CD4-positive, alpha-beta T cell treated with Interleukin-6 at 100 ng/mL for 8 hours (primary cell): ENCODE data around the gene KLF7.
A peak's percentile ranks its signal among the peaks of the same experiment; 100 is the strongest.

ENCODE experiments used
- DNase-seq: peaks from one replicate; pipeline ENCODE4 v3.0.0-alpha.2; 2020; ENCODE audit warnings: mixed read lengths, low spot score

Gene KLF7

GRCh38 chr2:207148020-207148419 is 17.7 kb downstream of the KLF7 start:
- DNase-seq: no peak

- no peak for DNase-seq
These were observed 21.5 kb downstream of the KLF7 start for GRCh38 chr2:207144173-207144785.

GRCh38 chr2:207143215-207144172 is 22.3 kb downstream of the KLF7 start:
- peak; percentile 66 for DNase-seq

- peak; percentile 21 for DNase-seq
These were observed 23.3 kb downstream of the KLF7 start for GRCh38 chr2:207142461-207142860.

GRCh38 chr2:207141386-207141785 is 24.4 kb downstream of the KLF7 start:
- DNase-seq: no peak

GRCh38 chr2:207140265-207140664 is 25.5 kb downstream of the KLF7 start:
- no peak for DNase-seq

GRCh38 chr2:207139552-207139951 is 26.2 kb downstream of the KLF7 start:
- no peak for DNase-seq

GRCh38 chr2:207138627-207139297 is 27.0 kb downstream of the KLF7 start:
- no peak for DNase-seq

GRCh38 chr2:207137596-207138337 is 28.0 kb downstream of the KLF7 start:
- DNase-seq: no peak

- DNase-seq: no peak
These were observed 28.9 kb downstream of the KLF7 start for GRCh38 chr2:207136874-207137273.

GRCh38 chr2:207135801-207136457 is 29.8 kb downstream of the KLF7 start:
- DNase-seq: no peak

- DNase-seq: no peak
These were observed 30.4 kb downstream of the KLF7 start for GRCh38 chr2:207135340-207135739.

- no peak for DNase-seq
These were observed 31.8 kb downstream of the KLF7 start for GRCh38 chr2:207133820-207134519.

- DNase-seq: no peak
These were observed 32.3 kb downstream of the KLF7 start for GRCh38 chr2:207133458-207133819.

- DNase-seq: no peak
These were observed 33.7 kb downstream of the KLF7 start for GRCh38 chr2:207132019-207132418.

- no peak for DNase-seq
These were observed 34.2 kb downstream of the KLF7 start for GRCh38 chr2:207131594-207131993.

GRCh38 chr2:207130958-207131521 is 34.7 kb downstream of the KLF7 start:
- DNase-seq: no peak

- DNase-seq: no peak
These were observed 35.9 kb downstream of the KLF7 start for GRCh38 chr2:207129821-207130220.

GRCh38 chr2:207128867-207129266 is 36.9 kb downstream of the KLF7 start:
- DNase-seq: no peak

- no peak for DNase-seq
These were observed 38.9 kb downstream of the KLF7 start for GRCh38 chr2:207126724-207127308.
